GM12878 (cell line): ENCODE results near the gene BLACAT1. TPM values are rescaled to one million over a fixed set of nuclear protein-coding genes. Genes with fewer than 3 reads are reported as not detected.
"Not testable (repeated sequence)": the region's sequence is repeated elsewhere in the genome, so short reads cannot be mapped to it uniquely, and the experiment has no call there.

Experiments
- ATAC-seq: fragments of 200-7000 bp; cut with Tn5 transposase; 3 replicates; pipeline ENCODE4 v1.9.1; 2020; ENCODE audit warnings: mild to moderate bottlenecking, moderate library complexity
- BruUV-seq: library from RNA; stranded (reverse); fragments of 400-500 nt; replicated peaks from 2 replicates; lab custom pipeline; 2021; lab: Mats Ljungman, UMichigan
- CTCF ChIA-PET: fragments of 300-600 bp; sonication (Branson Sonifier 250); formaldehyde crosslinking; extraction: SDS; loops from one replicate; lab custom pipeline; 2021; ENCODE audit warnings: inconsistent platforms; lab: Yijun Ruan, JAX
- POLR2A ChIA-PET: fragments of 350-600 bp; formaldehyde crosslinking; extraction: SDS; loops from one replicate; lab custom pipeline; 2021; ENCODE audit warnings: inconsistent platforms; lab: Charles Lee
- RAD21 ChIA-PET: fragments of 300-600 bp; sonication (Branson Sonifier 250); formaldehyde crosslinking; loops from one replicate; lab custom pipeline; 2023; ENCODE audit warnings: antibody characterized with exemption; ENCODE audit not compliant: unreplicated experiment; lab: Charles Lee
- SMC1A ChIA-PET: fragments of 300-600 bp; sonication (Branson Sonifier 250); formaldehyde crosslinking; loops from one replicate; lab custom pipeline; 2023; ENCODE audit not compliant: unreplicated experiment, uncharacterized antibody; lab: Charles Lee
- DNase-seq: peaks from one replicate; pipeline ENCODE4 v3.0.0-alpha.2; 2011; ENCODE audit warnings: low read depth, low spot score
- FAIRE-seq: peaks from 3 replicates; lab custom pipeline; 2011; peaks lifted over from hg19 to GRCh38; lab: Jason Lieb, UNC
- H2AFZ ChIP-seq: 2 replicates; pipeline ENCODE4 v1.6.0; 2011; ENCODE audit warnings: low read depth, low read length, control low read depth; ENCODE audit not compliant: control insufficient read depth
- H3K27ac ChIP-seq: 2 replicates; pipeline ENCODE4 v1.5.1; 2011; ENCODE audit warnings: control low read depth; ENCODE audit not compliant: control insufficient read depth, insufficient read depth
- H3K27me3 ChIP-seq, 2 experiments: replicated peaks in 1 of 2; 2 replicates each; pipeline versions ENCODE4 v1.6.0 to v1.6.1; 2011; ENCODE audit warnings: low read length in 1 of 2; ENCODE audit not compliant: control insufficient read depth in 2 of 2, insufficient read depth in 2 of 2
- H3K36me3 ChIP-seq, 2 experiments: 2 replicates each; pipeline ENCODE4 v1.5.1; 2011; ENCODE audit warnings: low read length in 1 of 2; ENCODE audit not compliant: control insufficient read depth in 2 of 2, insufficient read depth in 2 of 2
- H3K4me1 ChIP-seq: 2 replicates; pipeline ENCODE4 v1.6.1; 2011; ENCODE audit warnings: mild to moderate bottlenecking, low read length, moderate library complexity, mixed read lengths; ENCODE audit not compliant: control insufficient read depth, insufficient read depth
- H3K4me2 ChIP-seq: 2 replicates; pipeline ENCODE4 v1.6.0; 2011; ENCODE audit warnings: control low read depth; ENCODE audit not compliant: control insufficient read depth, insufficient read depth
- H3K4me3 ChIP-seq: fragments of 200-600 bp; sonication (generic); 2 replicates; pipeline ENCODE4 v1.5.1; 2016
- H3K79me2 ChIP-seq: 2 replicates; pipeline ENCODE4 v1.6.0; 2011; ENCODE audit warnings: low read length; ENCODE audit not compliant: control insufficient read depth, insufficient read depth
- H3K9ac ChIP-seq: 2 replicates; pipeline ENCODE4 v1.8.0; 2011; ENCODE audit warnings: low read length, control low read depth, mixed read lengths; ENCODE audit not compliant: control insufficient read depth, insufficient read depth
- H3K9me3 ChIP-seq: replicated peaks from 3 replicates; pipeline ENCODE4 v1.5.1; 2011; ENCODE audit warnings: mild to moderate bottlenecking, low read length; ENCODE audit not compliant: control insufficient read depth, insufficient read depth
- H4K20me1 ChIP-seq: 2 replicates; pipeline ENCODE4 v1.6.0; 2011; ENCODE audit not compliant: control insufficient read depth, insufficient read depth
- BCLAF1 ChIP-seq: fragments of 450-650 bp; IDR thresholded peaks from 2 replicates; pipeline ENCODE4 v1.6.1; 2017; ENCODE audit warnings: antibody characterized with exemption, mild to moderate bottlenecking, moderate library complexity
- CBFB ChIP-seq: IDR thresholded peaks from 2 replicates; pipeline ENCODE4 v1.6.1; 2016; ENCODE audit warnings: antibody characterized with exemption, low read depth
- CREB1 ChIP-seq: IDR thresholded peaks from 2 replicates; pipeline ENCODE4 v1.6.1; 2012; ENCODE audit warnings: low read depth, mild to moderate bottlenecking, inconsistent platforms
- ETV6 ChIP-seq, 2 experiments: fragments of 450-650 bp in 1 of 2; IDR thresholded peaks in 1 of 2; conservative IDR thresholded peaks in 1 of 2; 2 replicates each; pipeline ENCODE4 v1.6.1; 2014; ENCODE audit warnings: antibody characterized with exemption in 1 of 2, borderline replicate concordance in 1 of 2, low read depth in 1 of 2, mild to moderate bottlenecking in 1 of 2, moderate library complexity in 1 of 2
- FOS ChIP-seq: IDR thresholded peaks from 3 replicates; pipeline ENCODE4 v1.6.1; 2011; ENCODE audit warnings: borderline replicate concordance; ENCODE audit not compliant: insufficient read length; ENCODE audit errors: extremely low read depth
- SKIL ChIP-seq: fragments of 450-650 bp; IDR thresholded peaks from 2 replicates; pipeline ENCODE4 v1.6.1; 2017; ENCODE audit warnings: mild to moderate bottlenecking, low read depth, inconsistent platforms; ENCODE audit not compliant: poor library complexity, severe bottlenecking
- TBL1XR1 ChIP-seq: IDR thresholded peaks from 2 replicates; pipeline ENCODE4 v1.6.1; 2012; ENCODE audit warnings: low read depth, low read length, improper control_type of control experiment
- YY1 ChIP-seq: IDR thresholded peaks from 2 replicates; pipeline ENCODE4 v1.6.1; 2011; ENCODE audit warnings: low read depth, mild to moderate bottlenecking, low read length
- ZBED1 ChIP-seq: IDR thresholded peaks from 2 replicates; pipeline ENCODE4 v1.6.1; 2016; ENCODE audit warnings: borderline replicate concordance
- WGBS: methylation state at CpG from one replicate; pipeline ENCODE4 v1.1.6; 2016; ENCODE audit warnings: low lambda C conversion rate; ENCODE audit not compliant: insufficient replicate concordance, insufficient coverage; ENCODE audit errors: missing lambda C conversion rate; 5-methylcytosine and 5-hydroxymethylcytosine counted together
- in situ Hi-C: fragments of 300-500 bp; cut with MboI; formaldehyde crosslinking; loops from 9 replicates; pipeline ENCODE4 v1.14.3; 2018; ENCODE audit warnings: mixed read lengths
- intact Hi-C: fragments of 100-400 bp; cut with micrococcal nuclease; formaldehyde crosslinking; loops from one replicate; pipeline ENCODE4 v1.14.2; 2022; ENCODE audit not compliant: unreplicated experiment
- polyA plus RNA-seq, 11 experiments: library from polyadenylated mRNA; depleted of rRNA in 4 of 11; unstranded in 6 of 11; stranded (reverse) in 5 of 11; fragments of >200 nt; fragmentation: Nextera tagmentation in 4 of 11; fragmentation: Illumina TruSeq in 1 of 11; extraction: Ambion mirVana in 4 of 11; extraction: Trizol in 1 of 11; gene quantifications; 1 replicate in 1 of 11; 2 replicates in 10 of 11; pipeline versions ENCODE4 v1.2.1 to v1.2.3, GENCODE V29; 2011 to 2016; ENCODE audit warnings: inconsistent platforms in 2 of 11, missing spikeins in 2 of 11, low read depth in 1 of 11
- total RNA-seq, 4 experiments: library from RNA; depleted of rRNA in 3 of 4; stranded (reverse); fragments of >200 nt in 3 of 4; fragmentation: Illumina TruSeq in 1 of 4; extraction: Trizol in 1 of 4; gene quantifications; 2 replicates each; pipeline versions ENCODE4 v1.2.1 to v1.2.3, GENCODE V29; 2013 to 2021

Gene BLACAT1
- total and polyA plus RNA-seq, 10 of the 15 experiments (the other 5 are each of a cell fraction or from before 2014, with no cell fraction given): 0.04 to 1.6 (median 0.15) TPM; not detected in 1

- TF ChIP-seq CREB1 (no peak), BCLAF1 (no peak), TBL1XR1 (no peak), CBFB (no peak), ZBED1 (no peak), SKIL (no peak), ETV6 (conservative IDR thresholded peaks at IDR 0.05 in 1 of 2, IDR thresholded peaks at IDR 0.05 in 1 of 2; ENCODE audit: borderline replicate concordance in 1 of 2, low read depth in 1 of 2) (no peak), FOS (no peak), YY1 (no peak)
- Histone ChIP-seq H4K20me1 (no peaks in the 10 kb centered on the region), H3K27me3 (peaks cover 1 to 3% of the 10 kb centered on the region in 2 experiments; a peak in 1 of 4 replicates), H3K9me3 (no peaks in the 10 kb centered on the region), H3K27ac (no peak overlapping the region), H2AFZ (no peak overlapping the region), H3K79me2 (no peaks in the 10 kb centered on the region), H3K4me1 (peaks cover 3% of the 10 kb centered on the region), H3K4me2 (no peak overlapping the region), H3K4me3 (no peak overlapping the region), H3K36me3 (no peaks in the 10 kb centered on the region), H3K9ac (no peak overlapping the region)
- in situ Hi-C loops (no loop called here), intact Hi-C loops (loop anchor here (5.0 kb wide), 1 partner anchor 97 kb away; no protein-coding TSS in a partner anchor)
- ATAC-seq: no peak
- no peak for FAIRE-seq
- CTCF ChIA-PET: interaction anchor here (0.8 to 8.8 kb wide), 5 partner anchors 12 to 90 kb away, joined by 3 to 191 read pairs (median 3); no protein-coding TSS in a partner anchor
- no peak for DNase-seq
- WGBS: 27% methylated on average over 6 of the region's 6 CpGs
- POLR2A ChIA-PET: no interaction called here
- RAD21 ChIA-PET: interaction anchor here (1.0 kb wide), 2 partner anchors 50 to 51 kb away, joined by 3 read pairs; no protein-coding TSS in a partner anchor
- SMC1A ChIA-PET: interaction anchor here (1.0 to 2.5 kb wide), 4 partner anchors 51 to 98 kb away, joined by 3 to 15 read pairs (median 4); no protein-coding TSS in a partner anchor
- no TSS peak for BruUV-seq
Observed at GRCh38 chr1:205434738-205435137, 21.1 kb downstream of the BLACAT1 start.

GRCh38 chr1:205432692-205433091 is 23.2 kb downstream of the BLACAT1 start:
- ATAC-seq, H3K4me3 ChIP-seq, H3K4me2 ChIP-seq, in situ Hi-C loops, DNase-seq, H3K27me3 ChIP-seq, FAIRE-seq, POLR2A ChIA-PET, H3K27ac ChIP-seq, intact Hi-C loops, H3K79me2 ChIP-seq, H3K36me3 ChIP-seq, BruUV-seq, H4K20me1 ChIP-seq, H3K9ac ChIP-seq, H3K4me1 ChIP-seq, H2AFZ ChIP-seq, H3K9me3 ChIP-seq: not testable (repeated sequence)
- ChIA-PET SMC1A (interaction anchor here (0.6 to 2.9 kb wide), 5 partner anchors 9 to 1297 kb away, joined by 3 to 15 read pairs (median 3); no protein-coding TSS in a partner anchor), CTCF (interaction anchor here (0.5 to 8.8 kb wide), 9 partner anchors 9 to 147 kb away, joined by 3 to 191 read pairs (median 3); no protein-coding TSS in a partner anchor), RAD21 (interaction anchor here (1.3 to 3.9 kb wide), 3 partner anchors 47 to 78 kb away, joined by 3 to 33 read pairs (median 3); no protein-coding TSS in a partner anchor)
- WGBS: 0% methylated on average over 1 of the region's 1 CpG
